HL-60/S4 (cell line): ENCODE results near the gene ABHD12B.

Experiments
- in situ Hi-C: fragments of 300-500 bp; cut with MboI; formaldehyde crosslinking; loops from 2 replicates; pipeline ENCODE4 v1.14.3; 2022; ENCODE audit warnings: low sequenced_read_pairs

The ABHD12B gene

GRCh38 chr14:50871914-50872732 is at the start of gene ABHD12B:
TSS of gene ABHD12B (plus strand) at chr14:50872053. CDS start at chr14:50872175, 122 bp downstream.
- in situ Hi-C loops, result loop anchor here (25.0 kb wide), 1 partner anchor 260 kb away; no protein-coding TSS in a partner anchor

- in situ Hi-C loops, result no loop called here
Observed at GRCh38 chr14:50822501-50823042, 49.3 kb upstream of the ABHD12B start.

GRCh38 chr14:50823051-50823761 is 48.6 kb upstream of the ABHD12B start:
- in situ Hi-C loops, result no loop called here

- in situ Hi-C loops, result no loop called here
Observed at GRCh38 chr14:50823762-50824636, 47.9 kb upstream of the ABHD12B start.

- in situ Hi-C loops, result no loop called here
Observed at GRCh38 chr14:50825307-50825706, 46.5 kb upstream of the ABHD12B start.

- in situ Hi-C loops, result no loop called here
Observed at GRCh38 chr14:50826681-50827080, 45.2 kb upstream of the ABHD12B start.

- in situ Hi-C loops, result no loop called here
Observed at GRCh38 chr14:50828721-50829488, 42.9 kb upstream of the ABHD12B start.

GRCh38 chr14:50829489-50830043 is 42.3 kb upstream of the ABHD12B start:
- in situ Hi-C loops, result no loop called here

- in situ Hi-C loops, result no loop called here
Observed at GRCh38 chr14:50830044-50830931, 41.6 kb upstream of the ABHD12B start.

- in situ Hi-C loops, result no loop called here
Observed at GRCh38 chr14:50830932-50831725, 40.7 kb upstream of the ABHD12B start, which contains the start of gene NIN. TSS of gene NIN (minus strand) at chr14:50831162. CDS start at chr14:50822056, 9,106 bp downstream.

- in situ Hi-C loops, result no loop called here
Observed at GRCh38 chr14:50831726-50832168, 40.1 kb upstream of the ABHD12B start.

- in situ Hi-C loops, result no loop called here
Observed at GRCh38 chr14:50832935-50833630, 38.8 kb upstream of the ABHD12B start.

GRCh38 chr14:50834802-50835276 is 37.0 kb upstream of the ABHD12B start:
- in situ Hi-C loops, result no loop called here

- in situ Hi-C loops, result no loop called here
Observed at GRCh38 chr14:50835280-50835679, 36.6 kb upstream of the ABHD12B start.

GRCh38 chr14:50836515-50836914 is 35.3 kb upstream of the ABHD12B start:
- in situ Hi-C loops, result no loop called here

- in situ Hi-C loops, result no loop called here
Observed at GRCh38 chr14:50837271-50837670, 34.6 kb upstream of the ABHD12B start.

- in situ Hi-C loops, result no loop called here
Observed at GRCh38 chr14:50837850-50838470, 33.9 kb upstream of the ABHD12B start.
